GM18498 (cell line): Measurements from ENCODE around the gene KCNH5.

ENCODE experiments used
- ATAC-seq: cut with Tn5 transposase; IDR thresholded peaks from one replicate; pipeline ENCODE4 v1.9.1; 2021; ENCODE audit warnings: mild to moderate bottlenecking, moderate library complexity; ENCODE audit not compliant: unreplicated experiment

The KCNH5 gene

DNA sequence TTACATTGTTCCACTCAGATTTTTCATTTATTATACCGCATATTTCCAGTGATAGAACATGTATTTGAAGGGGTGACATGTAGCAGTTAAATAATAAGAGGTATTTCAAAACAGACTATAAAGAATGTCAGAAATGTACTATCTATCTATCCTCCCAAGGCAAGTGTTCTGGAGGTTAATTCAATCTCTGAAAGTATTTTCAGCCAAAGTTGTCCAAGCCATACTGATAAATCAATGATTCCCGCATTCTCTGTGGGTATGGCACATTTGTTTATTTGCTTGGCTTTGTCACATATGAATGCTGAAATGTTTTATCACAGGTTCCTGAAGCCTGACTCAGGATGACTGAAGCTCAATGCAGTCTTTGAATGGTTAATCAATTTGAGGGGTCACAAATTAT is 35.8 kb downstream of the KCNH5 start:
- ATAC-seq, result no peak

DNA sequence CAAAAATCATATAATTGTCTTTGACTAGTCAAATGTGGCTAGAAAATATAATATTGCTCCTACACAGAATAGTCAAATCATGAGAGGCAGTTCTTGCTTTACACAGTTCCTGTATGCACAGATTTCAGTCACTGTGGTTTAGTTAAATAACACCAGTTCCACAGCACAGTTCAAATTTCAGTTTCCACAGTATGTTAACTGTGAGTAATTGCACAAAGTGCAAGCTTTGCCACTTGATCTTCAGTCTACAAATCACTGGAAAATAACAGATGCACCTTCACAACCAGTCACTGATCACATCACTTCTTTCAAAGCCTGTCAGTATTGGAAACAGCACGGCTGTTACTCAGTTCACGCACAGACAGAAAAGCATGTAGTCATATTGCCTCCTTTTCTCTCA is 38.7 kb downstream of the KCNH5 start:
- ATAC-seq, result no peak

DNA sequence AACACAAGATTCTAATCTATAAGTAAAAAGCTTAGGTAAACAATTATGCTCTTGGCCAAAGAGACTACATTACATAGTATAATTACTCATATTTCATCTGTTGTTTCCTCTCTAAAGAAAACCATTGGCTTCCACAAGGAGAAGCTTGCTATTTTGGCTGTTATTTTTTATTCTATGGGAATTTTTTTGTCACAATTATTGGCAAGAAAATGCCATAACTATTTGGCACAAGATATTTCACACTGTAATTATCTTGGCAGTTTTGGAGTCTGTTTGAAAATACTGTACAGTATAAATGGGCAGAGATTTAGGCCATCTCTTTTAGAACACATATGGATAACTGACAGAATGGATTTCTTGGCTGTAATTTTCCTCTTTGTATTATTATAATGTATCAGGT is 51.2 kb downstream of the KCNH5 start:
- no peak for ATAC-seq

DNA sequence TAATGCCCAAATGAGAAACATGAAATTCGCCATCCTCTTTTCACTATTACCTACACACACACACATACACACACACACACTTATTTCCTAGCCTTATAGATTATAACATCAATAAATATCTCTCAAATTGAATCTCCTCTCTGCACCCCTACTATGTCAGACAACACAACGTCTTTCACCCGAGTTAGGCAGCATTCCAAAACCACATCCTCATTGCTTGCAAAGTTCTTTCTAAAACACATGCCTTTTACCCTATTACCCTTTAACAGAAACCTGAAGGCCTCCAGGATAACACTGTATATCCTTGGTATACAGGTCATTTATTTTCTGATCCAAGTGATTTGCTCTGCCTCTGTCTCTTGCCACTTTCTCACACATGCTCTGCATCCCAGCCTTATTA is 56.3 kb downstream of the KCNH5 start:
- ATAC-seq, result no peak

DNA sequence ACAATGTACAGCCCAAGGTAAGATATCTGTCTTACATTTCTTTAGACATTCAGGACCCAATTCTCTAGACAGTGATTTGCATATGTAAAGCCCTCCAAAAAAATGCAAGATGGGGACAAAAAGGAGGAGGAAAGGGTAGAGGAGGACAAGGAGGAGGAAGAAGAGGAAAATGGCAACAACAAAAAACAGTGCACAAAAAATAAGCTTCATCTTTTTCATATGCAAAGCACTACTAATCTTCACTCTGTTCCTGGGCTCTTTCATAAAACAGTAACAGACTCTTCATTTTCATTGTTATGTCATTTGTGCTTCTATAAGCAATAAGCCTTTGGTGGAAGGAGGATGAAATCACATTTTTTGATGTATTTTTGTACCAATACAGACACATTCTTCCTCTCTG is 61.4 kb downstream of the KCNH5 start:
- no peak for ATAC-seq

DNA sequence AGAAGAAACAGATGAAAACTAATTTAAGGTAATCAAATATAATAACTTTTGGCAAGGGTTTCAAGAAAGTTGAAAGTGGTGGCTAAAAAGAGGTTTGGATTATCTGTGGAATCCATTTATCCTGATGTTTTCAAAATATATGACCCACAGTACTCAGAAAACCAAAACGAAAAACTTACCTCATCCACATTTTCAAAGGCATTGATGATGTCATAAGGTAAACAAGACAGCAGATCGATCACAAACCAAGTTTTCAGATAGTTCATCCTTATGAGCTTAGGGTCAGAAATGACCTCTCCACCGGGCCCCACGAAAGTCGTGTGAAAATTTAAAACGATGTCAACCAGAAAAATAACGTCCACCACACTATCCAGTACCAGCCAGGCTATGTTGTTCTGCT is 64.6 kb downstream of the KCNH5 start:
- no peak for ATAC-seq

DNA sequence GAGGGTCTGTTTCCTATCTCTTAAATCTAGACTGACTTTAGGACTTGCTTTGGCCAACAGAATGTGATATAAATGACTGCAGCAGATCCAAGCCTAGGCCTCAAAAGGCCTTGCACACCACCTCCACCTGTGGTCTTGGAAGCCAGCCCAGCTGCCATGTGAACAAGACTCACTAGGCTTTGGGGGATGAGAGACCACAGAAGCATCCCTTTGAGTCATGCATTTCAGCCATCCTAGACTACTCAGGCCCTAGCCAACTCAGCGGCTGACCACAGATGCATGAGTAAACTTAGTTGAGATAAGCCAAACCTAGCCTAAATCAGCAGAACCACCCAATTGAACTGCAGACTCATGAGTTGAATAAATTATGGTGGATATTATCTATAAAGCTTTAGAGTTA is 87.7 kb downstream of the KCNH5 start:
- ATAC-seq, result no peak

DNA sequence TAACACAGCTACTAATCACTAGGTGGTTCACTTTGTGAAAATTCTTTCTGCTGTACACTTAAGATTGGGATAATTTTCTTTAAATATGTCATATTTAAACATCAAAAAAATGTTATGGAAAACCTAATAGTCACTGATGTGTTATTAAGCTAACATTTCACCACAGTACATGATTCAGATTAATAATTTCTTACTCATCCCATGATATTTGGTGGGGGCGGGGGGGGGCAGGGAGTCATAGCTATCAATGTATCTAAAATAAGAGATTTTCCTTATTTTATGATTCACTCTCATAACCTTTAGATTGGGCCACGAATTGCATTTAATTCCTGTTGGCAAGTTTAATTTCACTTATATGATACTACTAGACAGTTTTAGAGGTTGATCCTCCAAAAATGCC is 88.8 kb downstream of the KCNH5 start:
- no peak for ATAC-seq

DNA sequence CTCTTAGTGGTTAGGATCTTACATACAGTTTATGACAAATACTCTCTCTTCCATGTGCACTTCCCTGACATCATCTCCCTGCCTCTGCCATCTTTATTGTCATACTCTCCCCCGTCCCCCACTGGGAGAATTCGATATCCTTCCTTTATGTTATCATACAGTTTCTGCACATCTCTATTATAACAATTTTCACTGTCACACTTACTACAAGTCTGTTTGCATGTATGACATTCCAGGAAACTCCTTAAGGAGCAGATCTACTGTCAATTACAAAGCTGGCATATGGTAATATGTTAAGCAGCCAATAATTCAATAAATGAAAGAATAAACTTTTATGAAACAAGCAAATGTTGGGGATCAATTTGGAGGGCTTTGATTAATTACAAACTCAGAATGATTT is 91.1 kb downstream of the KCNH5 start:
- no peak for ATAC-seq

DNA sequence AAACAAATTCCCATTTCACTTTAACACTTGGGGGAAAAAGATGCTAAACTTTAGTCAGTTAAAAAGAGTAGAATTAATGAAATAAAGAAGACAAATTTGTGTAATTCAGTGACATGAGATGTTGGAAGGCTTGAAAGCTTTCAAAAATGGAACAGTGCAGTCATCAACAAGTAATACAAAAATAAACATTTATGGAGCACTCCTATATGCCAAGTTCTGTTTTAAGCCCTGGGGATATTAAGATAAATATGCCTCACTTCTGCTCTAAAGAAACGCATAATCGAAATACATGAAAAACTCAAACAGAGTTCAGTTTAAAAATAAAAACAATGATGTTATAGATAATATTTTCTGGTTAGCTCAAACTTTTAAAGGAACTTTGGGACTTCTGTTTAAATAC is 93.0 kb downstream of the KCNH5 start:
- no peak for ATAC-seq

DNA sequence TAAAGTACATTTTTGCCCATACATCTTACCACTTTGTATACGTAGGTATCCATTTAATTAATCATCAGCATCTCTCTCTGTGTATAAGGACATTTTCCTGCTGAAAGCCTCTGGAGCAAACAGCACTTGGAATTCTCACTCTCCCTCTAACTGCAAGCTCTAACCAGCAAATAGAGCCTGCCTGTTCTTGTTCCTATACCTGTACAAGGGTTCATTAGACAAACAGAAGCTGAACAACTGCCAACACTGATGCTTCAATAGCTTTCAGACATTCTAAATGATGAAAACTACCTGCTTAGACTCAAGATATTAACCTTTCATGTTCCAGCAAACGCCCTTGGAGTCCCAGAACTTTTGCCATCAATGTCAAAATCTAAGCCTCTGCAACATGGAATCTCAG is 98.0 kb downstream of the KCNH5 start:
- ATAC-seq, result no peak

DNA sequence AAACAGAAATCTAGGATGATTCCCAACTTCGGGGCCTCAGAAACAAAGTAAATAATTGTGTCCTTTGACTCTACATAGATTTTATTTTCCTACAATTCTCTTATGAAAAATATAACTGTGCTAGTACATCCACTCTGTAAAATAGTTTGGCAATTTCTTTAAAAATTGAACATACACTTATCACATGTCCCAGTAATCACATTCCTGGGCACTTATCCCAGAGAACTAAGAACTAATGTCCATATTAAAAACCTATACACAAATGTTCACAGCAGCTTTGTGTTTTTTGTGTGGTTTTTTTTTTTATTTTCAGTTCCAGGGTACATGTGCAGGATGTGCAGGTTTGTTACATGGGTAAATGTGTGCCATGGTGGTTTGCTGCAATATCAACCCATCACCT is 99.0 kb downstream of the KCNH5 start:
- ATAC-seq, result no peak

DNA sequence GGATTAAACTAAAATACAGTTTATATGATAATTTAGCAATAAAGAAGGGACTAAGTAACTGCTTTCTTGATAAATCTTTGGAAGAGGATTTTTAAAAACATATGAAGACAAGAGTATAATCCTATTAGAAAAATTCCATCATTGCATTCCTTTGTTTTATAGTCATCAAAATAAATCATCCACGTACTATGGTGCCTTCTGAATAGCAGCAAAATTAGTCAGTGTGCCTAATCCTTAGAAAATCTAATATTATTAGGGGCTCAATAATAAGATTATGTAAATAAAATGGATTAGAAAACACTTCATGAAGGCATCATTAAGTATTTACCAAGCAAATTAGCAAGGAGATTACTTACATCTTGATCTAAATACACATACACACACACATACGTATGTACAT is 102.1 kb downstream of the KCNH5 start:
- no peak for ATAC-seq

DNA sequence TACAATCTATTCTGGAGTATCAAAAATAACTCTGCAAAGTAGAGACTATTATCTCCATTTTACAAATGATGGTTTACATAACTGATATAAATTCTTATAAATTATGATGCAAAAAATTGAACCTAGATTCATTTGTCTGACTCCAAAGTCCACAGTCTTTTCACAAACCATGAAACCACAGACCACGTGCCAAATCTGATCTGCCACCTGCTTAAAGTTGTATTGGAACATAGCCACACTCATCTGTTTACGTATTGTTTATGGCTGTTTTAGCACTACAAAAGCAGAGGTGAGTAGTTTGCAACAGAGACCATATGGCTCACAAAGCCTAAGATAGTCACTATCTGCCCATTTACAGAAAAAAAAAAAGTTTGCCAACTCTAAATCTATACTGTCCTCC is 105.3 kb downstream of the KCNH5 start:
- ATAC-seq, result no peak

DNA sequence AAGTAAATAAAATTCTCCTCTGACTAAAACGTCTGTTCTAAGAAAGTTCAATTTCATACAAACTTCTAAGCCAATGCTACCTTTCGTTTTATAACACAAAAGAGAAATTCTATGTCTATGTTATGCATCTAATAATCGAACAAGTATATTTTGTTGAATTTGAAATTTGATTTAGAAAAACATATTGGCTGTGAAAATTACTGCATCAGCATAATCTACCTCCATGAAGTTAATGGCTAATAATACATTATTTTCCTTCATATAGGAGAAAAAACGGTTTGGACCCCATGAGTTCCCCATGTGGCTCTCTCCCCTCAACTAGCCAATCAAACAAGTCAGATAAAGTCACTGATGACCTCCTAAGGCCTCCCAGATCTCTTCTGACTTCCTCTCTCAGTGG is 106.5 kb downstream of the KCNH5 start:
- no peak for ATAC-seq

DNA sequence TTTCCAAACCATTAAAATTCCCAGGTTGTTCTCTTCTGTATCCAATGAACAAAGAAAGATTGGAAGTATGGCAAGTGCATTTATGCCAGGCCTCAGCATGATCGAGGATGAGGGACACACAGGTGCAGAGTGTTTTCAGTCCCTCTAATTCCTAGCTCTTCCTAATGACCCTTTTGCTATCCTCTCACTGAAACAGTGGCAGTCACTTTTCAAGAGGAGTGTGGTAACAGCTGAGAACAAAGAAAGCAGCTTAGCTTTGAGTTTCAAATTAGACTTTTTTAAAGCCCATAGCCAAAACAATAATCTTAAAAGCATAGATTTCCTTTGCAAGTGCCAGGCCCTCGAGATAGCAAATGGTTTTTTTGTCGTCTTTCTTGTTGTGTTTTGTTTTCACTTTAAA is 110.8 kb downstream of the KCNH5 start:
- ATAC-seq, result no peak

DNA sequence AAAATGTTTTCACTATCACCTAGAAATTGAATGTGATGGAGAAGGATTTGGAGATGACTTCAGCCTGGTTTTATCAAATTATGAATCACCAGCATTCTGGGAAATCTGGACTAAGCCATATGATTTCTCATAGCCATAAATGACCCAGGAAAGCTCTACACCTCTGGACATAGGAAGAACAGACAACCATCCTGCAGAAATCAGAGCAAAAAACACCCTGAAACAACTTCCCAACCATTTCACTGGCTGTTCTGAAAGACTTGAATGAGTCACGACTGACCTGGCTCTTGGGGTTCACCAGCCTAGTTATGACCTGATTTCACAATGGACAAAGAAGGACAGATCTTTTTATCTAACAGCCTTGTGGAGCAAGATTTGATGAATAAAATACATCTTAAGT is 123.8 kb downstream of the KCNH5 start:
- no peak for ATAC-seq

DNA sequence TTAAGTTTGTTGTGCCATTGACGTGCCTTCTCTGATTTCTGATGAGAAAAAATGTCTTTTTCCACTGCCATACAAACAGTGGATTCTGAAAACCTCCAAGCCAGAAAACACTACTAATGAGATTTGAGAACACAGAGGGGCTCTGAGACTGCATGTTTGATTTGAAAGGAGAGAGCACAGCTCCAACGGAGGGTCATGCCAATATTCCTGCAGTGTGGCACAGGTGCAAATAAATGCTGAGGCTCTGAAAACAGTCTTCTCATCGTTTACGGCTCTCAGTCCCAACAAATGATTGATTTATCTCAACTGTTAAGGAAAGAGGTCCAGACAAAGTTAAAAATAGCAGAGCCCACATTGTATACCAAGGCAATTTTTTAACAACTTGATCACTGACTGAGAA is 128.7 kb downstream of the KCNH5 start:
- ATAC-seq, result no peak

DNA sequence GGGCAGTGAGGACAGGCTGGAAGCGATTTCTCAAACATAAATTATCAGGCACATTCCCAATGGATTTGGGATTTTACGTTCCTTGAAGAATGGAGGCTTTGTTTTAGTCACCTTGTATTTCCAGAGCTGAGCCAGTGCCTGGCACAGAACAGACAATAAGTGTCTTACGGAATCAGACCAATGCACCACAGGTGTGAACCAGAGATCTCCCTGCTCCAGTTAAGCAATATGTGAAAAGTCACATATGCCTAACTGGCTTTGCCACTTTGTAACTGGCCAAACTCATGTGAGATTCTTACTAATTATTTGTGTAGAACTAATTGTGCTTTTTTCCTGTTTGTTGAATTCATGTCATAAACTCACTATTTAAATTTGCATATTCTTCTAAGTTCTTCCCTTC is 130.4 kb downstream of the KCNH5 start:
- no peak for ATAC-seq

DNA sequence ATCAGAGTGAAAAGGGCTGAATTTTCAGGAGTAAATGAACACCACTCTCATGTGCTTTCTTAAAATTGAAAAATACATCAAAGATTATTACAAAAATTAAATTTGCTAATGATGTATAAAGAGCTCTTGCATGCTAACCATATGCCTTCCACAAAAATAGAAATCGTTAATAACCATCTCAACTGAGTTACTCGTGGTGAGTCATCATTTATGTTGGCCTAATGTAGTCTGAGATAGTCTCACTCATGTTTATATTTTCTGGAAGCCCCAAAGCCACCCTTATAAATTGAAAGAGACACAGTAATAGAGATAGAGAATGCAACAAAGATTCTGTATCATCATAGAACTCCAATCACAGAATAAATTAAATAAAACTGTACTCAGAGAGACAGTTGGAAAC is 131.2 kb downstream of the KCNH5 start:
- ATAC-seq, result no peak

DNA sequence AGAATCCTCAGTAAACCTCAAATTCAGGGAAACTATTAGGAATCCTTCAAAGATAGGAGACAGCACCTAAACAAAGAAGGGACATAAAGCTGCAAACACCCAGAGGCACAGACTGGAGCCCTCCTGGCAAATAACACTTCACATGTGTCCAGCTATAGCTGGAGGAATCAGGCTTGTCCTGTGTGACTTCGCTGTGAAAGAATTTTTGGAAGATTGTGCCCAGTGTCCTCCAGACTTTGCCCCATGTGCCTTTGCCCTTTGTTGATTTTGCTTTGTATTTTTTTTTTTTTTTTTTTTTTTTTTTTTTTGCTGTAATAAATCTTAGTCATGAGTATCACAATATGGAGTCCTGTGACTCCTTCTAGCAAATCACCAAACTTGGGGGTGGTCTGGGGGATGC is 136.8 kb downstream of the KCNH5 start:
- ATAC-seq, result no peak

DNA sequence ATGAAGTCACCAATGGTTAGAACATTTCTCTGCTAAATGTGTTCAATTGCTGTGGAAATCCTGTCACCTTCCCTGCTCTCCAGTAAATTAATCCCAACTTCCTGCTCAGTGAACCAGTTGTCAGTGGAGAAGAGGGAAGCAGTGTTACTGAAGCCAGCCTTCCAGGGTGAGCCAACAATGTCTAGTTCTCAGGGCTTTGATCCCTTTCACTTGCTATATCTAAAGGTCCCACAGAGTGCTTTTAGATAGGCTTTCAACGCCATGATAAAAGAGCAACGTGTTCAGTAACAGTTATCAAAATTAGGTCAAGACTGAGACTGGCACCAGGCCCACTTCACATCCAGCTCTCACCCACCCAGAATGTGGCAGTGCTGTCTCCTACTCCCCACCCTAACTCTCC is 139.7 kb downstream of the KCNH5 start:
- no peak for ATAC-seq

DNA sequence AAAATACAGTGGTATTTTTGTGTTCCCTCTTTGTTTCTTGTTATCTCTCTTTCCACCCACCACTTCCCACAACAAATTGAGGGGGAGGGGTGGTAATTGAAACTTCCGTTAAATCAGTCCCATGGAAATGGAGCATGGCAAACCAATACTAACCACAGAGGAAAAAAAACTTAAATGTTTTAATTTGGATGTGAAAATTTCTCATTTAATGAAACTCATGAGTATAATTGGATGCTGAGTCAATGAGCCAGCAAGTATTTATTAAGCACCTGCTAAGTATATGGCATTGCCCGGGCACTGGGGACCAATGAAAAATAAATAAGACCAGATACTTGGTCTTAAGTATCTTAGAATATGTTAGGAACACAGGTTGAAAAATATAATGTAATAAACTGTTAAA is 147.5 kb downstream of the KCNH5 start:
- ATAC-seq, result no peak

DNA sequence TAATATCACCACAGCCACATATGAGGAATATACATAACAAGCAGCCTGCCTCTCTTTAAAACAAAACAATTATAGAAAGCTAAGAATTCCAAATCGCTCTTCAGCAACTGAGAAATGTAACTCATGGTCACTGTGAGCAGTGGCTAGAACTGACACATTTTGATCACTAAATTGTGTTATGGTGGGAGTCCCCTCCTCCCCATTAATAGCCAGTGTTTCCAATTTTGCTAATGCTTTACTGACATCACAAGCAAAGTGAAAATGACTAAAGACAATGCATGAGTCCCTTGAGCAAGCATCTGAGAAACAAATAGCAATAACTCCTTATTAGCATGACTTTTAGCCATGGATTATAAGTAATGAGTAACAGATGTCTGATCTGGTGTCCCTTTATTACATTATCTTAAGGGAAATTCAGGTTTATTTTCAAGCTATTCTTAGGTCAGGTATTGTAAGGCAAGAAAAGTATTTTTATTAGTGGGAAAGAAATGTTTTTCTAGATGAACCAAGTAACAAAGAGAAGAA is 148.3 kb downstream of the KCNH5 start:
- no peak for ATAC-seq
